ENCODE results near the gene ADAMTS17.

ADAMTS17 gene

GRCh38 chr15:100250176-100250800, 91.5 kb downstream of the ADAMTS17 start:
- no peak for DNase-seq (ENCODE audit: low read depth)

GRCh38 chr15:100249096-100249815, 92.5 kb downstream of the ADAMTS17 start:
- no peak for DNase-seq (ENCODE audit: low read depth)

DNA sequence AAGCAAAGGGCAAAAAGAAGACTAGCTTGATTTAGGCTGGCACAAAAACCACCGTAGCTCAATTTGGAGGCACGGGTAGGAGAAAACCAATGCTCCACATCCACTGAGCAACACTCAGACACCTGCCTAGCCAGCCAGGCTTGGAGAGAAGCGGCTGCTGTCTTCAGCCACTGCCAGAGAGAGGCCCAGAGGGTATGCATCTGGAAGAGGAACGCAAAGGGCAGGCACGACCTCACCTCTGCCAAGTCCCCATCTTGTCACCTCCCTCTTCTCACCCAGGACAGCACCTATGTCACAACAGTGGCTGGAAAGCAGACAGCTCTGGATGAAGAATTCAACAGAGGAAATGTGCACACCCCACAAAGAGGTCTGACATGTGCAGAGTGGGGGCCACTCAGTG, 93.5 kb downstream of the ADAMTS17 start:
- no peak for DNase-seq (ENCODE audit: low read depth)

- DNase-seq (ENCODE audit: low read depth), result no peak
These were observed 94.2 kb downstream of the ADAMTS17 start for GRCh38 chr15:100247228-100248225.

GRCh38 chr15:100245855-100246254, 95.9 kb downstream of the ADAMTS17 start:
- no peak for DNase-seq (ENCODE audit: low read depth)

DNA sequence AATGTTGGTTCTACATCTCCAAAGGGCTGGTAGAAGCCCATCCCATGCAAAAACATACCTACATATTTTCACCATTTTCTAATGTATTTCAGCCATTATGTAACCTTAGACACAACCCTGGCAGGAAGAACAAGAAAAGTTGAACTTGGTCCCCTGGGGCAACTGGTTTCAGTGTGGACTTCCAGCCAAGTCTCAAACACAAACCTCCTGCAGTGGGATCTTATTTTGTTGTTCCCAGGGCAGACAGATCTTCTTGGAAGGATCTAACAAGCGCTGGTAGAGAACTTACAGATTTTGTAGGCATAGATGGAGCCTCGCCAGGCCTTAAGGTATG, 96.3 kb downstream of the ADAMTS17 start:
- no peak for DNase-seq (ENCODE audit: low read depth)

- DNase-seq (ENCODE audit: low read depth), result no peak
These were observed 96.8 kb downstream of the ADAMTS17 start for GRCh38 chr15:100244796-100245486.

DNA sequence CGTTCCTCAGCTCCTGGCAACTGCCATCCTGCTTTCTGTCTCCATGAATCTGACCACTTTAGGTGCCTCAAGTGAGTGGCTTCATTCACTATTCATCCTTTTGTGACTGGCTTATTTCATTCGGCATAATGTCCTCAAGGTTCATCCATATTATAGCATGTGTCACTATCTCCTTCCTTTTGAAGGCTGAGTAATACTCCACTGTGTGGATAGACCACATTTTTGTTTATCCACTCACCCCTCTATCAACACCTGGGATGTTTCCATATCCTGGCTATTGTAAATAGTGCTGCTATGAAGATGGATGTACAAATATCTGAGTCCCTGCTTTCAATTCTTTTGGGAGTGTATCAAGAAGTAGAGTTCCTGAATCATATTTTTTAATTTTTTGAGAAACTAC, 98.8 kb downstream of the ADAMTS17 start:
- DNase-seq (ENCODE audit: low read depth), result no peak

DNA sequence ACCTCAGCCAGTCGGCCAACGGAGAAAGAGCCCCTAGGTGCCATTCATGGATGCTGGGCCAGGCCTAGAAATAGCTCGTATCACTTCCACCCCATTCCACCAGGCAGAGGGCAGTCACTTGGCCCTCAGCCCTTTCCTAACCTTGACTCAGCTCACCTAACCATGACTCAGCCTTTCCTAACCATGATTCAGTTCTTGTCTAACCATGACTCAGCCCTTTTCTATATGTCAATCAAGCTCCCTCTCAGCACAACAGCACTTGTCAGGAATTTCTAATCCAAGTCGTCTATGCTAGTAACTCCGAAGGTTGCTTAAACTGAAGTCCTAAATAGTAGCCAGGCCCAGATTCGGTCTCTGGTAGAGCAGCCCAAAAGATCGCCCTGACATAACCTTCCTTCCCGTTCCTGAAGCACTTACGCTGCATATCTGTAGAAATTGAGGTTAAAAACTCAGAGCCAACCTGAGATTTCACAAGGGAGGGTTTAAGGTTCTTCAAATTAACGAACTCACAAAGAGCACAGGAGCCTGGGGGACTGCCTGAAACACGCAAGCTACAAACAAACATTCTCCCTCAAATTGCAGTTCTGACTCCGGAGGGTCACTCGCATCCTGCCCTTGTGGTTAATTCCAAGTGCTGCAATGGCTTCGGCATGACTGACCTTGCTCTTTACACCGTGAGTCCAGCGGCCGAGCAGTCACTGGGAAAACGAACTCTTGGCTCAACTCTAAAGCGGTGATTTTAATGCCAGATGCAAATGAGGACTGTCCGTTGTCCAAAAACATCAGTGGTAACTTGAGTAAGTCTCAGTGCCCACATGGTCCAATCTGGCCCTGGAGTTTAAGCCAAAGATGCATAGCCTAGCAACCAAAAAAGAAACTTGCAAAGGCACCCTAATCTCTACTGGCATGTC, 99.9 kb downstream of the ADAMTS17 start:
- DNase-seq (ENCODE audit: low read depth), result no peak

DNA sequence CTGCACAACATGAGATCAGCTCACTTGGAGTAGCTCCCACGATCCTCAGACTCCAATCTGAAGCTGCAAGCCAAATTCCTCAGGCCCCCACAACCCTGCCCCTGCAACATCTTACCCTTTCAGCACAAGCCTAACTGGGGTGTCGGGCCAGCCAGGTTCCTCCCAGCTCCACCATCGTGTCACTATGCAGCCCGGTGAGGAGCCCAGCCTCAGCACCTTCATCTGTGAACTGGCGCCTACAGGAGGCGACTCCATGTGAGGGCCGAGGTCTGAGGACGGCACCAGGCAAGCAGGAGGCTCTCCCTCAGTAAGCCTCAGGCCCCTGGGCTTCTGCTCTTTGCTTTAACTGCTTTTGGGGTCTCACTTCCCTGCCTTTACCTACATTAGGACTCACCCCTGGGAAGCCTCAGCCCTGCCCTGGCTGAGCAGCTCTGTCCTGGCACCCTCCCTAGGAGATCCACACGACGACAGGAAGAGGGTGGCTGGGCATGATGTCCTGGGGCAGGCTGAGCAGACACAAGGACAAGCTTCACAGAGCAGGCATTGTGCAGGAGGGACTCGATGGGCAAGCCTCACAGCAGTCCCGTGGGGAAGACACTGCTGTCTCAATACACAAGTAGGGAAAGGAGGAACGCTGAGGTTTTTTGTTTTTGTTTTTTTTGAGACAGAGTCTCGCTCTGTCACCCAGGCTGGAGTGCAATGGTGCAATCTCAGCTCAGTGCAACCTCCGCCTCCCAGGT, 104.6 kb downstream of the ADAMTS17 start:
- no peak for DNase-seq (ENCODE audit: low read depth)

GRCh38 chr15:100235030-100235617, 106.7 kb downstream of the ADAMTS17 start:
- DNase-seq (ENCODE audit: low read depth), result no peak

GRCh38 chr15:100234158-100235029, 107.4 kb downstream of the ADAMTS17 start:
- no peak for DNase-seq (ENCODE audit: low read depth)

GRCh38 chr15:100230784-100231183, 111.0 kb downstream of the ADAMTS17 start:
- no peak for DNase-seq (ENCODE audit: low read depth)

DNA sequence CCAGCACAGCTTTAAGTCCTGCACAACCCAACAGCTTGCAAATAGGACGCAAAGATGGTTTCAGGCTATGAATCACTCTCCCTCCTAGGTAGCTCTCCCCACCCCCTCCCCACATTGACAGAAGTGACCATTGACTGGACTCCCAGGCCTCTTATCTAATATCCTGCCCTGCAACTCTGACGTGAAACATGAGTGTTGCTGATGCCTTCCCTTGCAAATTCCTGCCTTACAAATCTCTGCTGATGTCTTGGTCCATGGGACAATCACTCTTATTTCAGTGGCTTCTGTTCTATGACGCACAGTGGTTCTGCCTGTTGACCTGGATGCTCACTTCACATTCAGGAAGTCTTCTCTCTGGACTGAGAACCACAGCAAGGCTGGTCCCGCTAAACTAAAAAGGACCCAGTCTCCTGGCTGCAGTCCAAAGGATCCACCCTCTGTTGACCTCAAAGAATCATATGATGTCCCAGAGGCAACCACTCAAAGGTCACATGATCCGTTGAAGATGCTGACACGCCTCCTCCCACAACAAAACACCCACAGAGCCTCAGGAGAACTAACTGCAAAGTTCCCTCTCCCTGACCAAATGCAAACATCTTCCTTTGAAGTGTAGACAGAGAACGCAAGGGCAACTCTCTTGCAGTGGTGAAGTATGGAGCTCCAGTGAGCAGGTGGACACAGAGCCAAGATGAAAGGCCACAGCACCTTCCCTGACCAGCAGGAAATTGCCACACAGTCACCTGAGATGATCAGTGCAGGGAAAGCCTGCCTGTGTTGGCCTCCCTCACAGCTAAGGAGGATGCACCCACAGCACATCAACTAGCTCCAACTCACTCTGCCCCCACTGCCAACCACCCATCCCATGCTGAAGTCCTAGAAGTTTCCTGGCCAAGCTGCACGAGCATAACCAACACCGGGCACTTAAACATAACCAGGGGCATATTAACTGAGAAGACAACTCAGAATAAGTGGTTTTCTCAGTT, 112.3 kb downstream of the ADAMTS17 start:
- DNase-seq (ENCODE audit: low read depth), result no peak

DNA sequence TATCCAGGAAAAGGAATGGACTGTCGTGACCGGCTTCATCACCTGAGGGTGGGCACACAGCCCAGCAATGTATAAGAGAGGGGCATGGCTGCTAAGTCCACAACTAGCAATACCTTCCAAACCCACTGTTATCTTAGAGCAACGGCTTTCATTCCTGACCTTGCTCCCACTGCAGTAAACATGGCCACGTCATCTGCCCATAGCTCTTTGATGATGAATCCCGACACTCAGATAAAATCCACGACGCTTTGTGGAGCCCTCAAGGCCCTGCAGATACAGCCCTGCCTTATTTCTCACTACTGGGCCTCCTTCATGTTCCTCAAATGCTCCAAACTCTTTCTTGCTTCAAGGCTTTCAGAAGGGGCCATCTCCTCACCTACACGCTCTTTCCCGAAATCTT, 114.0 kb downstream of the ADAMTS17 start:
- no peak for DNase-seq (ENCODE audit: low read depth)

GRCh38 chr15:100226107-100226506, 115.7 kb downstream of the ADAMTS17 start:
- DNase-seq (ENCODE audit: low read depth), result no peak

Data from GM04503 (cell line).